Neural cell (in vitro differentiated cells): Measurements from ENCODE around the gene NCR2. TPM values are rescaled to one million over a fixed set of nuclear protein-coding genes. Genes with fewer than 3 reads are reported as not detected.
A peak's percentile ranks its signal among the peaks of the same experiment; 100 is the strongest.

Experiments used
- H2AFZ ChIP-seq: fragments of 200-600, 300-800 bp; sonication (generic), shearing (Covaris generic); 2 replicates; pipeline ENCODE4 v1.6.0; 2014; ENCODE audit warnings: low read depth, mild to moderate bottlenecking, antibody characterized with exemption, low read length, moderate library complexity
- H3F3A ChIP-seq: fragments of 200-600 bp; shearing (Covaris generic); 2 replicates; pipeline ENCODE4 v1.6.1; 2016; ENCODE audit warnings: mild to moderate bottlenecking, moderate library complexity, mixed read lengths, antibody characterized with exemption, low read length; ENCODE audit not compliant: insufficient read depth, poor library complexity, severe bottlenecking
- H3K27ac ChIP-seq: fragments of 200-600, 300-800 bp; sonication (generic), shearing (Covaris generic); 2 replicates; pipeline ENCODE4 v1.5.1; 2014; ENCODE audit warnings: mild to moderate bottlenecking, low read length, moderate library complexity
- H3K27me3 ChIP-seq: fragments of 300-800, 200-600 bp; sonication (generic), shearing (Covaris generic); 2 replicates; pipeline ENCODE4 v1.6.0; 2014; ENCODE audit warnings: mild to moderate bottlenecking, low read depth, low read length, moderate library complexity; ENCODE audit not compliant: insufficient read depth
- H3K36me3 ChIP-seq: fragments of 300-800, 200-600 bp; sonication (generic), shearing (Covaris generic); 2 replicates; pipeline ENCODE4 v1.5.1; 2014; ENCODE audit warnings: mild to moderate bottlenecking, antibody characterized with exemption, low read length, moderate library complexity; ENCODE audit not compliant: insufficient read depth
- H3K4me2 ChIP-seq: fragments of 300-800, 200-600 bp; sonication (generic), shearing (Covaris generic); 2 replicates; pipeline ENCODE4 v1.6.0; 2014; ENCODE audit warnings: mild to moderate bottlenecking, low read length
- H3K4me3 ChIP-seq: fragments of 300-800, 200-600 bp; sonication (generic), shearing (Covaris generic); 2 replicates; pipeline ENCODE4 v1.5.1; 2014; ENCODE audit warnings: mild to moderate bottlenecking, low read length, moderate library complexity
- H3K79me2 ChIP-seq: fragments of 200-600 bp; shearing (Covaris generic); replicated peaks from 2 replicates; pipeline ENCODE4 v1.6.0; 2014; ENCODE audit warnings: mild to moderate bottlenecking, low read length, moderate library complexity; ENCODE audit not compliant: insufficient read depth
- H3K9ac ChIP-seq: fragments of 300-800, 200-600 bp; sonication (generic), shearing (Covaris generic); 2 replicates; pipeline ENCODE4 v1.6.1; 2016; ENCODE audit warnings: mild to moderate bottlenecking, low read length, mixed read lengths
- H3K9me2 ChIP-seq: fragments of 200-600 bp; shearing (Covaris generic); 2 replicates; pipeline ENCODE4 v1.6.1; 2016; ENCODE audit warnings: mild to moderate bottlenecking, low read length, mixed read lengths; ENCODE audit not compliant: insufficient read depth
- H3K9me3 ChIP-seq: fragments of 200-600, 300-800 bp; sonication (generic), shearing (Covaris generic); 2 replicates; pipeline ENCODE4 v1.6.1; 2016; ENCODE audit warnings: mild to moderate bottlenecking, mixed run types, low read length, moderate library complexity, mixed read lengths
- H4K20me1 ChIP-seq: fragments of 200-600 bp; shearing (Covaris generic); 2 replicates; pipeline ENCODE4 v1.6.1; 2016; ENCODE audit warnings: mild to moderate bottlenecking, mixed run types; ENCODE audit not compliant: insufficient read depth
- CTCF ChIP-seq: fragments of 450-650 bp; IDR thresholded peaks from 2 replicates; pipeline ENCODE4 v1.5.1; 2014; ENCODE audit warnings: antibody characterized with exemption, mild to moderate bottlenecking, moderate library complexity; ENCODE audit not compliant: poor library complexity, severe bottlenecking
- EP300 ChIP-seq: fragments of 450-650 bp; conservative IDR thresholded peaks from 2 replicates; pipeline ENCODE4 v1.6.1; 2014; ENCODE audit warnings: antibody characterized with exemption, mild to moderate bottlenecking, moderate library complexity; ENCODE audit not compliant: poor library complexity, severe bottlenecking
- EZH2 ChIP-seq: fragments of 200-600, 300-800 bp; shearing (Covaris generic), sonication (generic); IDR thresholded peaks from 2 replicates; pipeline ENCODE4 v1.6.1; 2014; ENCODE audit warnings: antibody characterized with exemption, low read length, borderline replicate concordance, mild to moderate bottlenecking; ENCODE audit not compliant: insufficient read depth, poor library complexity, severe bottlenecking
- MXI1 ChIP-seq: fragments of 450-650 bp; conservative IDR thresholded peaks from 2 replicates; pipeline ENCODE4 v1.6.1; 2014; ENCODE audit warnings: antibody characterized with exemption, mild to moderate bottlenecking; ENCODE audit not compliant: poor library complexity, severe bottlenecking
- POLR2AphosphoS5 ChIP-seq: IDR thresholded peaks from 2 replicates; pipeline ENCODE4 v1.6.1; 2012
- RAD21 ChIP-seq: fragments of 450-650 bp; conservative IDR thresholded peaks from 2 replicates; pipeline ENCODE4 v1.6.1; 2014; ENCODE audit warnings: antibody characterized with exemption, mild to moderate bottlenecking, moderate library complexity
- REST ChIP-seq: IDR thresholded peaks from 2 replicates; pipeline ENCODE4 v1.6.1; 2012; ENCODE audit warnings: borderline replicate concordance
- SMC3 ChIP-seq: fragments of 450-650 bp; conservative IDR thresholded peaks from 2 replicates; pipeline ENCODE4 v1.6.1; 2014; ENCODE audit warnings: antibody characterized with exemption, mild to moderate bottlenecking, moderate library complexity; ENCODE audit not compliant: poor library complexity
- TAF1 ChIP-seq: IDR thresholded peaks from 2 replicates; pipeline ENCODE4 v1.6.1; 2012; ENCODE audit warnings: low read depth
- polyA plus RNA-seq: library from polyadenylated mRNA; depleted of rRNA; stranded (reverse); fragments of >200 nt; gene quantifications from 2 replicates; pipeline ENCODE4 v1.2.3, GENCODE V29; 2014

The NCR2 gene
- polyA plus RNA-seq, 1 donor from 2014 or later = not detected

- H3K9me3 ChIP-seq = peaks cover 7% of the 10 kb centered on the region
- peaks cover 10% of the 10 kb centered on the region for H3K79me2 ChIP-seq
- H3K4me3 ChIP-seq = no peak overlapping the region
- H3K9ac ChIP-seq = no peak overlapping the region
- TF ChIP-seq TAF1 (no peak), RAD21 (no peak), REST (no peak), MXI1 (no peak), CTCF (no peak), EP300 (no peak), POLR2AphosphoS5 (no peak), SMC3 (no peak), EZH2 (no peak)
- H3F3A ChIP-seq = peaks cover 4% of the 10 kb centered on the region
- H3K9me2 ChIP-seq = no peaks in the 10 kb centered on the region
- no peaks in the 10 kb centered on the region for H3K36me3 ChIP-seq
- H4K20me1 ChIP-seq = no peaks in the 10 kb centered on the region
- H3K4me2 ChIP-seq = no peak overlapping the region
- no peak overlapping the region for H2AFZ ChIP-seq
- no peak overlapping the region for H3K27ac ChIP-seq
- peaks cover 58% of the 10 kb centered on the region for H3K27me3 ChIP-seq
Measured at GRCh38 chr6:41367061-41367460, 31.7 kb downstream of the NCR2 start.

- Histone ChIP-seq H2AFZ (no peak overlapping the region), H3K27ac (no peak overlapping the region), H3K9me3 (peaks cover 4% of the 10 kb centered on the region), H3F3A (peaks cover 4% of the 10 kb centered on the region), H3K4me2 (no peak overlapping the region), H3K27me3 (peaks cover 64% of the 10 kb centered on the region), H3K9ac (no peak overlapping the region), H3K36me3 (no peaks in the 10 kb centered on the region), H3K9me2 (no peaks in the 10 kb centered on the region), H3K4me3 (no peak overlapping the region), H3K79me2 (peaks cover 10% of the 10 kb centered on the region), H4K20me1 (no peaks in the 10 kb centered on the region)
- TF ChIP-seq EZH2 (no peak), CTCF (peak; percentile 94), EP300 (peak; percentile 16), SMC3 (peak; percentile 94), RAD21 (peak; percentile 96)
Measured at GRCh38 chr6:41367700-41368099, 32.3 kb downstream of the NCR2 start.
